ENCODE measurements around the gene ACP7. TPM values are rescaled to one million over a fixed set of nuclear protein-coding genes. Genes with fewer than 3 reads are reported as not detected.
"Not testable (repeated sequence)": the region's sequence is repeated elsewhere in the genome, so short reads cannot be mapped to it uniquely, and the experiment has no call there.

The ACP7 gene
- total and polyA plus RNA-seq, 2 donors (not counting 3 experiments of a cell fraction or from before 2014, with no cell fraction given) = 0.04 to 0.49 TPM

GRCh38 chr19:39143757-39144289 lies 59.7 kb downstream of the ACP7 start:
- H3K9ac ChIP-seq (replicated peaks; ENCODE audit: extremely low read depth, insufficient read depth, low read length); H3K4me3 ChIP-seq (replicated peaks in 1 of 3; ENCODE audit: insufficient read depth in 1 of 3, low read depth in 1 of 3, low read length in 3 of 3); H3K36me3 ChIP-seq (ENCODE audit: control insufficient read depth in 2 of 2, extremely low read depth in 1 of 2, insufficient read depth in 2 of 2, low read length in 2 of 2); H3K27me3 ChIP-seq (ENCODE audit: control insufficient read depth in 2 of 2, insufficient read depth in 2 of 2, low read length in 2 of 2); H4K20me1 ChIP-seq (replicated peaks; ENCODE audit: control insufficient read depth, extremely low read depth, insufficient read depth, low read length); POLR2A ChIA-PET; DNase-seq (ENCODE audit: low read depth, low spot score); BruUV-seq (replicated peaks); H3K9me3 ChIP-seq (replicated peaks; ENCODE audit: control insufficient read depth, insufficient read depth, low read length); H2AFZ ChIP-seq (ENCODE audit: low read depth, low read length); H3K9me1 ChIP-seq (replicated peaks; ENCODE audit: control insufficient read depth, extremely low read depth, insufficient read depth, low read length); dilution Hi-C loops (cut with MboI; ENCODE audit: extremely low pct_ligation_motif_present, low sequenced_read_pairs); FAIRE-seq: not testable (repeated sequence)
- H3K79me2 ChIP-seq (ENCODE audit: control insufficient read depth, insufficient read depth, low read length) = peaks cover 65% of the 10 kb centered on the region
- CTCF ChIA-PET = interaction anchor here (1.0 to 3.9 kb wide), 6 partner anchors 11 to 184 kb away, joined by 3 to 16 read pairs (median 6); no protein-coding TSS in a partner anchor
- intact Hi-C loops (cut with micrococcal nuclease) = loop anchor here (1.0 to 2.0 kb wide), 3 partner anchors 13 to 43 kb away; partner anchors contain the start of gene PAK4
- peak overlapping the region; percentile 21 for H3K27ac ChIP-seq (ENCODE audit: insufficient read depth, low read depth, low read length)
- peaks cover 19% of the 10 kb centered on the region for H3K4me1 ChIP-seq (ENCODE audit: control insufficient read depth, extremely low read depth, insufficient read depth, low read length)
- peak; percentile 41 for TF ChIP-seq GATA2 (IDR thresholded peaks at IDR 0.05; ENCODE audit: insufficient read depth, insufficient read length, low read depth, low read length)
- peak overlapping the region; percentile 7 for H3K4me2 ChIP-seq (ENCODE audit: insufficient read depth, low read length)

DNA sequence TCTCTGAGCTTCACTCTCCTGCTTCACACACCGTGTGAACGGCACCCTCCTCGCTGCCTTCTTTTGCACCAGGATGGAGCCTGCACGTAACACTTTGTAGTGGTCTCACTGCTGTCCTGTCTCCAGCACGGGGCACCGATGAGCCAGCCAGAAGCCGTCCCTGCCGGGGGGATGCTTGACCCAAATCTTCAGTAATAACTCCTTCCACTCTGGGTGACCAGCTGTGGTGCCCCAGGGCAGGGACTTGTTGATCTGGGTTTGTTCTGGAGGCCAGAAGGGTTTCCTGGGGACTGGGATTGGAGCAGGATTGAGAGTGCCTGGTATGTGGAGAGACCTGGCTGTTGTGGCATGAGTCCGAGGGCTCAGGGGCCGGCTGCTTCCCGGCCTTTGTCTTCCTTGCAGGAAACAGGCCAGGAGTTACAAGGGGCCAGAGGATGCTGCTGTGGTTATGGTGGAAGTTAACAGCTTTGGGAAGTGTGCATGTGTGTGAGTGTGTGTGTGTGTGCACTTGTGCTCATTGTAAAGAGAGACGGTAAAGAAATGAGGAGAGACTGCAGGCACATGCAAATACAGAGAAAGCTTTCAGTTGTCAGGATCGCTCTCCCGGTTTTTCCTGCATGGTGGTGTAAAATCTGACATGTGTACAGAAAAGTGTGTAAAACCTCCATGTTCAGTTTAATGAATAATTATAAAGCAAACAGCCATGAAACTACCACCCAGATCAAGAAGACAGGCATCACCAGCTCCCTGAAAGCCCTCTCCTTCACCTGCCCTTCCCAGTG lies 60.3 kb downstream of the ACP7 start:
- ChIA-PET POLR2A (no interaction called here), CTCF (interaction anchor here (0.8 to 3.9 kb wide), 8 partner anchors 12 to 253 kb away, joined by 3 to 16 read pairs (median 5); partner anchors contain the start of gene PAK4)
- no peaks in the 10 kb centered on the region for H3K9me1 ChIP-seq (replicated peaks; ENCODE audit: control insufficient read depth, extremely low read depth, insufficient read depth, low read length)
- peak overlapping the region; percentile 28 for H3K9ac ChIP-seq (replicated peaks; ENCODE audit: extremely low read depth, insufficient read depth, low read length)
- peaks cover 63% of the 10 kb centered on the region for H3K79me2 ChIP-seq (ENCODE audit: control insufficient read depth, insufficient read depth, low read length)
- H3K4me3 ChIP-seq (replicated peaks in 1 of 3; ENCODE audit: insufficient read depth in 1 of 3, low read depth in 1 of 3, low read length in 3 of 3) = no peak overlapping the region
- H3K27ac ChIP-seq (ENCODE audit: insufficient read depth, low read depth, low read length) = peak overlapping the region; percentile 21
- peaks cover 3% of the 10 kb centered on the region for H4K20me1 ChIP-seq (replicated peaks; ENCODE audit: control insufficient read depth, extremely low read depth, insufficient read depth, low read length)
- H3K9me3 ChIP-seq (replicated peaks; ENCODE audit: control insufficient read depth, insufficient read depth, low read length) = no peaks in the 10 kb centered on the region
- no TSS peak for BruUV-seq (replicated peaks)
- H3K4me1 ChIP-seq (ENCODE audit: control insufficient read depth, extremely low read depth, insufficient read depth, low read length) = peaks cover 19% of the 10 kb centered on the region
- intact Hi-C loops (cut with micrococcal nuclease) (loop anchor here (1.0 to 2.0 kb wide), 3 partner anchors 14 to 43 kb away; partner anchors contain the start of gene PAK4), dilution Hi-C loops (cut with MboI; ENCODE audit: extremely low pct_ligation_motif_present, low sequenced_read_pairs) (no loop called here)
- H3K27me3 ChIP-seq (ENCODE audit: control insufficient read depth in 2 of 2, insufficient read depth in 2 of 2, low read length in 2 of 2) = no peaks in the 10 kb centered on the region
- DNase-seq (ENCODE audit: low read depth, low spot score) (peak; percentile 90), FAIRE-seq (peak; percentile 93)
- H3K36me3 ChIP-seq (ENCODE audit: control insufficient read depth in 2 of 2, extremely low read depth in 1 of 2, insufficient read depth in 2 of 2, low read length in 2 of 2) = peaks cover 0 to 3% of the 10 kb centered on the region in 2 experiments
- H3K4me2 ChIP-seq (ENCODE audit: insufficient read depth, low read length) = peak overlapping the region; percentile 7
- peak; percentile 61 for TF ChIP-seq POLR2AphosphoS5 (IDR thresholded peaks at IDR 0.05; ENCODE audit: insufficient read depth, low read depth, low read length)
- peak; percentile 8 for TF ChIP-seq GATA2 (IDR thresholded peaks at IDR 0.05; ENCODE audit: insufficient read depth, insufficient read length, low read depth, low read length)
- no peak for TF ChIP-seq JUN (IDR thresholded peaks at IDR 0.05; ENCODE audit: borderline replicate concordance, insufficient read depth, insufficient read length, low read depth)
- TF ChIP-seq MYC (IDR thresholded peaks at IDR 0.05; ENCODE audit: low read depth, low read length) = peak; percentile 33
- no peak overlapping the region for H2AFZ ChIP-seq (ENCODE audit: low read depth, low read length)
